ENCODE measurements around the gene PLXNB1. TPM values are rescaled to one million over a fixed set of nuclear protein-coding genes. Genes with fewer than 3 reads are reported as not detected.

PLXNB1 gene
- total RNA-seq, 1 experiment from 2014 or later: 101 TPM

DNA sequence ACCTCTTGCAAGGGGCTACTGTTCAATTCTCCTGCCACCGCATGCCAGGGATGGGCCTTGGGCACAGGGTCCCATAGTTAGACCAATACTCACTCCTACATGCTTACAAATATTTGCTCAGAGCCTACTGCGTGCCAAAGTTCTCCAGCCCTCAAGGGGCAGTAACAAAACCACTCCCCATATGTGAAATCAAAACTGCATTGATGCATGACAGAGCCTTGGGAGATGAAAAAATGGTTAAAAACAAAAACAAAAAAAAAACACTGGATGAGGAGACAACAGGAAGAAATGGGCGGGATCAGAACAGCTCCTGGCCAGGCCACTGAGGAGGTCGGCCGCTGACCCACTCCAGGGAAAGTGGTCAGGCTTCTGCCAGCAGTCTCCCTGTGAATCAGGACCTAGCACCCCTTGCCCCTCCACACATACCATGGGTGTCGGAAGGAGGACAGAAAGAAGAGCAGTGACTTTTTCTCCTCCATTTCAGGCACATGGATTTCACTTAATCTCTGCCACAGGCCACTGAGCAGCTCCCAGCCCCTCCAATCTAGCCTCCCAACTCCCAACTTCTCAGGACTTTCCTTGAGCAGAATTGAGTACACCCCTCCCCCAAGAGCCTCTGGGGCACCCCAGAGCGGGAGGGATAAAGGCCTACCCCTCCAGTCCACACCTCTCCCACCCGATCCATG is 2.8 kb downstream of the PLXNB1 start:
- peaks cover 61% of the 10 kb centered on the region for H3K4me1 Mint-ChIP-seq (ENCODE audit: insufficient read depth, unreplicated experiment)
- intact Hi-C loops (cut with micrococcal nuclease): no loop called here
- H3K27ac Mint-ChIP-seq (ENCODE audit: low read depth, unreplicated experiment): peak overlapping the region; percentile 5
- H3K27me3 Mint-ChIP-seq (ENCODE audit: insufficient read depth, unreplicated experiment): no peaks in the 10 kb centered on the region
- ChIA-PET CTCF (interaction anchor here (0.6 to 7.6 kb wide), 4 partner anchors 8 to 28 kb away, joined by 3 to 81 read pairs (median 18); no protein-coding TSS in a partner anchor), POLR2A (interaction anchor here (0.6 to 20.2 kb wide), 7 partner anchors 9 to 488 kb away, joined by 3 to 749 read pairs (median 7); partner anchors contain the start of genes ATRIP, CCDC51 and TMA7)
- no TSS peak for BruUV-seq (replicated peaks)
- TF ChIP-seq, protein P1, sequence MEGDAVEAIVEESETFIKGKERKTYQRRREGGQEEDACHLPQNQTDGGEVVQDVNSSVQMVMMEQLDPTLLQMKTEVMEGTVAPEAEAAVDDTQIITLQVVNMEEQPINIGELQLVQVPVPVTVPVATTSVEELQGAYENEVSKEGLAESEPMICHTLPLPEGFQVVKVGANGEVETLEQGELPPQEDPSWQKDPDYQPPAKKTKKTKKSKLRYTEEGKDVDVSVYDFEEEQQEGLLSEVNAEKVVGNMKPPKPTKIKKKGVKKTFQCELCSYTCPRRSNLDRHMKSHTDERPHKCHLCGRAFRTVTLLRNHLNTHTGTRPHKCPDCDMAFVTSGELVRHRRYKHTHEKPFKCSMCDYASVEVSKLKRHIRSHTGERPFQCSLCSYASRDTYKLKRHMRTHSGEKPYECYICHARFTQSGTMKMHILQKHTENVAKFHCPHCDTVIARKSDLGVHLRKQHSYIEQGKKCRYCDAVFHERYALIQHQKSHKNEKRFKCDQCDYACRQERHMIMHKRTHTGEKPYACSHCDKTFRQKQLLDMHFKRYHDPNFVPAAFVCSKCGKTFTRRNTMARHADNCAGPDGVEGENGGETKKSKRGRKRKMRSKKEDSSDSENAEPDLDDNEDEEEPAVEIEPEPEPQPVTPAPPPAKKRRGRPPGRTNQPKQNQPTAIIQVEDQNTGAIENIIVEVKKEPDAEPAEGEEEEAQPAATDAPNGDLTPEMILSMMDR (IDR thresholded peaks at IDR 0.05; ENCODE audit: unreplicated experiment): no peak
- DNase-seq (ENCODE audit: unreplicated experiment): no peak
- peak overlapping the region; percentile 99 for H3K4me3 Mint-ChIP-seq (ENCODE audit: unreplicated experiment)
- peaks cover 46% of the 10 kb centered on the region for H3K36me3 Mint-ChIP-seq (ENCODE audit: insufficient read depth, unreplicated experiment)
- no peaks in the 10 kb centered on the region for H3K9me3 Mint-ChIP-seq (ENCODE audit: unreplicated experiment)

DNA sequence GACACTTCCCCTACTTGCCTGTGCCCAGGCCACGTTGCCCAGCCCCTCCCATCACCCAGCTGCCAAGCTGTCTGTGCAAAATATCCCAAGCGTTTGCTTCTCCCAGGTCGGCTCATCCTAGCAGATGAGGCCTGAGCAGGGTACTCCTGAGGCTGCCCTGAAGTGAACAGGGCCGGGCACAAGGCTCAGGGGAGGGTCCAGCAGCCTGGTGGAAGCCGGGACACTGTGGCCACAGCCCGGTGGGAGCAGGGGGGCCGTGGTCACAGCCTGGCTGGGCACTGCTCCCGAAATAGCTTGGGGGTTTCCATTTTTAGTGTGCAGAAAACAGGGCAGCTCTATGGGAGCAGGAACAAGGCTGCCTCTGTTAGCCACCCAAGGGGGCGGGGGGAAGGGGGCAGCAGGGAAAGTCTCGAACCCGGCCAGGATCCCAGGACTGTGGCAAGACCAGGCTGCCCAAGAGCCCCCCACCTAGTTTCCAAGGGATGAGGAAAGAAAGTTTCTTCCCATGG is 3.4 kb downstream of the PLXNB1 start:
- CTCF ChIA-PET: interaction anchor here (0.6 to 7.6 kb wide), 2 partner anchors 9 to 28 kb away, joined by 3 to 81 read pairs; no protein-coding TSS in a partner anchor
- H3K4me3 Mint-ChIP-seq (ENCODE audit: unreplicated experiment): peak overlapping the region; percentile 99
- POLR2A ChIA-PET: interaction anchor here (0.7 to 20.2 kb wide), 6 partner anchors 7 to 158 kb away, joined by 3 to 749 read pairs (median 20); partner anchors contain the start of genes CCDC51 and TMA7
- BruUV-seq (replicated peaks): no TSS peak
- H3K36me3 Mint-ChIP-seq (ENCODE audit: insufficient read depth, unreplicated experiment): peaks cover 44% of the 10 kb centered on the region
- H3K27me3 Mint-ChIP-seq (ENCODE audit: insufficient read depth, unreplicated experiment): no peaks in the 10 kb centered on the region
- H3K27ac Mint-ChIP-seq (ENCODE audit: low read depth, unreplicated experiment): peak overlapping the region; percentile 5
- peaks cover 56% of the 10 kb centered on the region for H3K4me1 Mint-ChIP-seq (ENCODE audit: insufficient read depth, unreplicated experiment)
- DNase-seq (ENCODE audit: unreplicated experiment): no peak
- TF ChIP-seq, protein P1 (IDR thresholded peaks at IDR 0.05; ENCODE audit: unreplicated experiment): no peak
- no peaks in the 10 kb centered on the region for H3K9me3 Mint-ChIP-seq (ENCODE audit: unreplicated experiment)
- intact Hi-C loops (cut with micrococcal nuclease): no loop called here

DNA sequence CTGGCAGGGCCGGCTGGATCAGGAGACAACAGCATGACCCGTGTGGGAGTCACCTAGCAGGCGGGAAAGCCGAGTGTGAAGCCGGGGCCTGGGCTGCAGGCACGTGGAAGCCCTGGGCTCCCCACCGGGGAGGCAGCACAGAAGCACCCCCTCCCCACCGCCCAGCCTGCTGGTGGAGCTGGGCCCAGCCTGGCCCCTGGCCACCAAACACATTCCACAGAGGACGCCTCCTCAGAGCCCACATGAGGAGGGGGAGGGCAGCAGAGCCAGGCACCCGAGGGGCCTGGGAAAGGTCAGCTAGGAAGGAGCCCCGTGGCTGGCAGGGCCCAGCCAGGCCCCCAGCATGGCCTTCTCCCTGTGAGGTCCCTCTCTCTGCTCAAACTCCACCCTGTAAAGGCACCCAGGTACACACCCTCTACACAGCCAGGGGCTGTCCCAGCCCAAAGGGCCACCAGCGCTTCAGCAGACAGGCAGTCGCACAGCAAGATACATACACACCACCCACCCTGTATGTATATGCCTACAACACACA is 4.5 kb downstream of the PLXNB1 start:
- no TSS peak for BruUV-seq (replicated peaks)
- DNase-seq (ENCODE audit: unreplicated experiment): no peak
- H3K36me3 Mint-ChIP-seq (ENCODE audit: insufficient read depth, unreplicated experiment): peaks cover 47% of the 10 kb centered on the region
- TF ChIP-seq, protein P1 (IDR thresholded peaks at IDR 0.05; ENCODE audit: unreplicated experiment): no peak
- ChIA-PET POLR2A (interaction anchor here (1.0 to 20.2 kb wide), 6 partner anchors 8 to 173 kb away, joined by 3 to 749 read pairs (median 18); partner anchors contain the start of genes CCDC51 and TMA7), CTCF (interaction anchor here (7.6 kb wide), 1 partner anchor 10 kb away, joined by 81 read pairs; no protein-coding TSS in a partner anchor)
- no peaks in the 10 kb centered on the region for H3K9me3 Mint-ChIP-seq (ENCODE audit: unreplicated experiment)
- peaks cover 45% of the 10 kb centered on the region for H3K4me1 Mint-ChIP-seq (ENCODE audit: insufficient read depth, unreplicated experiment)
- intact Hi-C loops (cut with micrococcal nuclease): no loop called here
- peak overlapping the region; percentile 99 for H3K4me3 Mint-ChIP-seq (ENCODE audit: unreplicated experiment)
- H3K27ac Mint-ChIP-seq (ENCODE audit: low read depth, unreplicated experiment): peak overlapping the region; percentile 67
- H3K27me3 Mint-ChIP-seq (ENCODE audit: insufficient read depth, unreplicated experiment): no peaks in the 10 kb centered on the region

All from MCF 10A (cell line).